CD4-positive, CD25-positive, alpha-beta regulatory T cell (primary cell): ENCODE results near the gene CYBB. TPM values are rescaled to one million over a fixed set of nuclear protein-coding genes. Genes with fewer than 3 reads are reported as not detected.

Source experiments
- ATAC-seq, 2 donors: fragments of 150-1000 bp; cut with Tn5 transposase; one replicate each; pipeline ENCODE4 v1.10.0; 2021; ENCODE audit warnings: low read depth in 2 of 2, moderate number of reproducible peaks in 2 of 2, moderate library complexity in 1 of 2
- DNase-seq, 3 donors: peaks; one replicate each; pipeline versions ENCODE4 v3.0.0 to v3.0.0-alpha.2; 2012 to 2022; ENCODE audit warnings: mixed read lengths in 1 of 3
- H3K27ac ChIP-seq: one replicate; pipeline ENCODE4 v1.7.0; 2013; ENCODE audit warnings: mild to moderate bottlenecking, low read length; ENCODE audit not compliant: insufficient read depth, poor library complexity, severe bottlenecking
- H3K27me3 ChIP-seq: one replicate; pipeline ENCODE4 v1.7.0; 2013; ENCODE audit warnings: low read length; ENCODE audit not compliant: control insufficient read depth, insufficient read depth
- H3K36me3 ChIP-seq: one replicate; pipeline ENCODE4 v1.7.0; 2013; ENCODE audit warnings: mild to moderate bottlenecking, low read length, moderate library complexity; ENCODE audit not compliant: control insufficient read depth, insufficient read depth
- H3K4me1 ChIP-seq: 2 replicates; pipeline ENCODE4 v1.7.0; 2013; ENCODE audit warnings: mild to moderate bottlenecking, low read length; ENCODE audit not compliant: insufficient read depth, control insufficient read depth, poor library complexity, severe bottlenecking
- H3K4me3 ChIP-seq: one replicate; pipeline ENCODE4 v1.7.0; 2013; ENCODE audit warnings: low read depth, mild to moderate bottlenecking, low read length, moderate library complexity
- H3K9me3 ChIP-seq, 2 experiments: 1 replicate in 1 of 2; 2 replicates in 1 of 2; pipeline ENCODE4 v1.7.0; 2013; ENCODE audit warnings: low read length in 2 of 2, mild to moderate bottlenecking in 1 of 2, moderate library complexity in 1 of 2; ENCODE audit not compliant: control insufficient read depth in 2 of 2
- H3K27ac Mint-ChIP-seq, 3 donors: one replicate each; pipeline ENCODE4 v1.8.0; 2020 to 2022; ENCODE audit warnings: mild to moderate bottlenecking in 3 of 3, mixed read lengths in 3 of 3, moderate library complexity in 2 of 3
- H3K27me3 Mint-ChIP-seq: one replicate; pipeline ENCODE4 v1.8.0; 2022; ENCODE audit warnings: mild to moderate bottlenecking, mixed read lengths
- H3K36me3 Mint-ChIP-seq: one replicate; pipeline ENCODE4 v1.8.0; 2020; ENCODE audit warnings: mixed read lengths
- H3K4me1 Mint-ChIP-seq, 4 donors: one replicate each; pipeline ENCODE4 v1.8.0; 2020 to 2022; ENCODE audit warnings: mixed read lengths in 4 of 4, mild to moderate bottlenecking in 1 of 4
- H3K4me3 Mint-ChIP-seq, 4 donors: one replicate each; pipeline ENCODE4 v1.8.0; 2020 to 2022; ENCODE audit warnings: mild to moderate bottlenecking in 4 of 4, mixed read lengths in 4 of 4, moderate library complexity in 3 of 4
- H3K9me3 Mint-ChIP-seq, 7 donors: one replicate each; pipeline ENCODE4 v1.8.0; 2020 to 2022; ENCODE audit warnings: mixed read lengths in 7 of 7, mild to moderate bottlenecking in 3 of 7, moderate library complexity in 2 of 7
- polyA plus RNA-seq, 4 donors: library from polyadenylated mRNA; unstranded; fragments of 300-500 nt; fragmentation: Illumina TruSeq; gene quantifications; one replicate each; pipeline ENCODE4 v1.2.3, GENCODE V29; 2021
- total RNA-seq: library from RNA; stranded (reverse); gene quantifications from one replicate; pipeline ENCODE4 v1.2.3, GENCODE V29; 2022

Gene CYBB
- total RNA-seq (0.25 TPM), polyA plus RNA-seq (1 to 10 TPM in 1 of 4 donors, under 1 TPM in 2, not detected in 1; 0.19 to 1.2 (median 0.60) TPM)

DNA sequence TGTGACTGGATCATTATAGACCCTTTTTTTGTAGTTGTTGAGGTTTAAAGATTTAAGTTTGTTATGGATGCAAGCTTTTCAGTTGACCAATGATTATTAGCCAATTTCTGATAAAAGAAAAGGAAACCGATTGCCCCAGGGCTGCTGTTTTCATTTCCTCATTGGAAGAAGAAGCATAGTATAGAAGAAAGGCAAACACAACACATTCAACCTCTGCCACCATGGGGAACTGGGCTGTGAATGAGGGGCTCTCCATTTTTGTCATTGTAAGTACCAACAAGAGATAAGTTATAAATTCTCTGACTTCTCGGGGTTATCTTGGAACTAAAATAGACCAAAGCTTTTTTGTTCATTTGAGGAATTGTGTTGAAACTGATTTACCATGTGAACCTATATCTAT is at the start of gene CYBB:
CYBB (plus strand) TSS at position 203 of the 400 bp plus-strand sequence; CDS start at position 222, 19 bp downstream.
- H3K27me3 Mint-ChIP-seq: no peaks in the 10 kb centered on the region
- Histone ChIP-seq H3K4me3 (no peak within 1 kb of the TSS), H3K36me3 (no peaks in the 10 kb centered on the region), H3K27me3 (no peaks in the 10 kb centered on the region), H3K27ac (no peak within 1 kb of the TSS), H3K4me1 (no peaks in the 10 kb centered on the region), H3K9me3 (no peaks in the 10 kb centered on the region)
- H3K27ac Mint-ChIP-seq: no peak within 1 kb of the TSS
- H3K9me3 Mint-ChIP-seq: no peaks in the 10 kb centered on the region
- H3K4me1 Mint-ChIP-seq: peaks cover 0 to 25% (median 15%) of the 10 kb centered on the region in 4 donors
- ATAC-seq (no peak), DNase-seq (no peak)
- no peaks in the 10 kb centered on the region for H3K36me3 Mint-ChIP-seq
- no peak within 1 kb of the TSS for H3K4me3 Mint-ChIP-seq

DNA sequence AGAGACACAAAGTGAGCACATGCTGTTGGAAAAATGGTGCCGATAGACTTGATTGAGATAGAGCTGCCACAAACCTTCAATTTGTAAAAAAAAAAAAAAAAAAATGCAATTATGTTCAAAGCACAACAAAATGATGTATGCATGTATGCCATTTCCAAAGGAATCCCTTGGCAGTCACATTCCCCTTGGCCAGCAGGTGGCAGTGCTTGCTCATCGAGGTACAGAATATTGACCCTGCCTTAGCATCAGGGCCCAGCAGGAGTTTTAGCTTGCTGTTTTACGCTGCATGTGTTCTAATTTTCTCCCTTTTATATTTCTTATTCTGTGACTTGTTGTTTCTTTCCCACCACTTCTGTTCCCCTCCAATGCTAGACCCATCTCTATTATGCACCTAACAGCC is 34.5 kb upstream of the CYBB start:
- Mint-ChIP-seq H3K4me3 (no peak overlapping the region), H3K9me3 (no peaks in the 10 kb centered on the region), H3K4me1 (peaks cover 0 to 12% (median 6%) of the 10 kb centered on the region in 4 donors), H3K36me3 (no peaks in the 10 kb centered on the region), H3K27me3 (peaks cover 3% of the 10 kb centered on the region), H3K27ac (no peak overlapping the region)
- Histone ChIP-seq H3K36me3 (no peaks in the 10 kb centered on the region), H3K9me3 (no peaks in the 10 kb centered on the region), H3K4me3 (no peak overlapping the region), H3K27ac (no peak overlapping the region), H3K4me1 (no peaks in the 10 kb centered on the region), H3K27me3 (no peaks in the 10 kb centered on the region)
- ATAC-seq (peak; percentile 75 to 85), DNase-seq (peak; percentile 59 to 80 (median 70))

DNA sequence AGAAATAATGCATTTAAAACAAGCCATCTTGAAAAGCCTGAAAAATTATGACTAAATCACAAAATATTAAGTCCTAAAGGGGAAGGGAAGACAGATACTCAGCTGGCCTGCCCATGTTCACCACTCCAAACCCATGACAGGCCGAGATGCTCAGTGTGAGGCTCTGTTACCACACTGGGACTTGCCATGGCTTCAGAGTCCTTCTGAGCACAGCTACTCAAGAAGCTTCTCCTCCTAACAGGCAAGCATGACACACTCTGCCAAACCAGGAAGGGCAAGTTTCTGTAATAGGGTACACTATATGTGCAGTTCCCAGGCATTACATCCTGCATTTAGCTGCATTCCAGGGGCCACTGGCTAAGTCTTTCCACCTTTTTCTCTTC is 34.0 kb upstream of the CYBB start:
- H3K27ac ChIP-seq: no peak overlapping the region
- Mint-ChIP-seq H3K9me3 (no peaks in the 10 kb centered on the region), H3K4me1 (peaks cover 0 to 12% (median 6%) of the 10 kb centered on the region in 4 donors), H3K27ac (no peak overlapping the region), H3K27me3 (no peaks in the 10 kb centered on the region), H3K4me3 (no peak overlapping the region), H3K36me3 (no peaks in the 10 kb centered on the region)
- DNase-seq: no peak
- no peaks in the 10 kb centered on the region for H3K36me3 ChIP-seq
- no peak overlapping the region for H3K4me3 ChIP-seq
- H3K9me3 ChIP-seq: no peaks in the 10 kb centered on the region
- no peak for ATAC-seq
- H3K27me3 ChIP-seq: no peaks in the 10 kb centered on the region
- no peaks in the 10 kb centered on the region for H3K4me1 ChIP-seq

DNA sequence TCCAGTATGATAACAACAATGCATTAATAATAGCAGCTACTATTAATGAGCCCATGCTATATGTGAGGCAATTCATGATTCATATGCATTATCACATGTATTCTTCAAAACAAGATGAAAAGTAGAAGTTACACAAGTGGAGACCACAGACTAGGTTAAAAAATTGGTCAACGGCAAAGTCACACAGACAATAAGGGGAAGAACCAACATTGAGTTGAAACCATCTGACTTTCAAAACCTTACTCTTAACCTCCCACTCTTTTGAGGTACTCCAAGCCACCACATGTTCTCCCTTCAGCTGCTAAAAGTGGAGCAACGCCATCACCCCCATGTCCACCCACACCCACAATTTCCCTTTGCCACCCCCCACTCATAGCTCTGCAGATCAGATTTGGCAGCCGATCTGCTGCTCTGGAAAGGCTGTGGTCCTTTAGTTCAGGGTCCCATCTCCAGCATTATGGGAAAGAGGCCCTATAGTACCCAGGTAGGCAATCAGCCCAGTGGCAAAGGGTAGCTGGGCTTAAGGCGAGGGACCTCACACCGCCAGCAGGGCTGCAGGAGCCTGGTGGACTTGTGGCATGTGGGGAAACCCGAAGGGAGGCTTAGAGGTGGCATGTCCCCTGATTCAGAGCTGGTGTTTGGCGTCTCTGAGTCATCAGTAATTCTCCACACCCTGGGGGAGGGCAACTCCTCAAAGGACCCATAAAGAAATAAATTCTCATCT is 33.5 kb upstream of the CYBB start:
- peak in 1 of 3 donors; percentile 20 for DNase-seq

DNA sequence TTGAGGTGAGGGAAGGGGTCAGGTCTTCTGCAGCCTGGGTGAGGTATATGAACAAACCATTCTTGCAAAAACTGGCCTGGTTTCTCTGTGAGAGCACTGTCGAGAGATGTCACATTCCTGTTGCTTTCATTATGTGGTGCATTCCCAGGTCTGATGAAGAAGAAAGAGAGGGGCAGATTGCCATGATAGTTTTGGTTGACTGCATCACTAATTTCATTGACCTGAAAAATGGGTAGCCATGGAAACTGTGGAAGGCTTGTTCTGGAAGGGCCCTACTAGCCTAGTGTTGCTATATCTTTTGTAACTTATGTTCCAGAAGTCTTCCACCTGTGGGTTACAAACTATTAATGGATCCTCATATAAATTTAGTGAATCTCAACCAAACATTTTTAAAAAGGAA is 32.9 kb upstream of the CYBB start:
- DNase-seq (no peak), ATAC-seq (no peak)
- Mint-ChIP-seq H3K36me3 (no peaks in the 10 kb centered on the region), H3K4me3 (no peak overlapping the region), H3K4me1 (peaks cover 0 to 18% (median 6%) of the 10 kb centered on the region in 4 donors), H3K27ac (no peak overlapping the region), H3K9me3 (peaks cover 0 to 2% (median 0%) of the 10 kb centered on the region in 7 donors), H3K27me3 (no peaks in the 10 kb centered on the region)
- no peaks in the 10 kb centered on the region for H3K36me3 ChIP-seq
- no peak overlapping the region for H3K4me3 ChIP-seq
- no peaks in the 10 kb centered on the region for H3K4me1 ChIP-seq
- no peaks in the 10 kb centered on the region for H3K9me3 ChIP-seq
- no peak overlapping the region for H3K27ac ChIP-seq
- no peaks in the 10 kb centered on the region for H3K27me3 ChIP-seq

More for the DNA sequence above, 33.5 kb upstream of the CYBB start:
- H3K4me3 ChIP-seq: no peak overlapping the region
- H3K36me3 ChIP-seq: no peaks in the 10 kb centered on the region
- ATAC-seq: peak; percentile 25 to 28
- H3K9me3 ChIP-seq: no peaks in the 10 kb centered on the region
- Mint-ChIP-seq H3K36me3 (no peaks in the 10 kb centered on the region), H3K9me3 (peaks cover 0 to under 1% (median 0%) of the 10 kb centered on the region in 7 donors), H3K4me3 (no peak overlapping the region), H3K4me1 (peaks cover 0 to 14% (median 6%) of the 10 kb centered on the region in 4 donors), H3K27ac (no peak overlapping the region), H3K27me3 (no peaks in the 10 kb centered on the region)
- no peaks in the 10 kb centered on the region for H3K4me1 ChIP-seq
- no peaks in the 10 kb centered on the region for H3K27me3 ChIP-seq
- no peak overlapping the region for H3K27ac ChIP-seq

DNA sequence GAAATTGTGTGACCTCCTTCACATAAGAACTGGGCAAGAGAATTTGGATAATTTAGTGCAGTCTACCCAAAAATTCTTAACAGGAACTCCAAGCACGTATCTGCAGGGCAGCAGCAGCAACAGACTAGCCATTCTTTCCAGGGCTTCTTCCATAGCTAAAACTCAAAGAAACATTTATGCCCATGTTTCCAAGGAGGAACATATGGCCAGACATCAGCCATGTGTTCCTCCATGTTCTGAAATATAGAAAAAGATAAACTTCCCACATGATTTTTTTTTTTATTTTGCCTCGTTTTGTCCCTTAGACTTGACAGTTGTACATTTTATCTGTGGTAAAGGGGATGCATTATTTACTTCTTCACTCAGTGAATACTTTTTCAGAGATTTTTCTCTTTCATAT is 27.6 kb upstream of the CYBB start:
- no peaks in the 10 kb centered on the region for H3K36me3 ChIP-seq
- H3K4me3 ChIP-seq: no peak overlapping the region
- no peak overlapping the region for H3K27ac Mint-ChIP-seq
- no peak overlapping the region for H3K4me3 Mint-ChIP-seq
- H3K9me3 Mint-ChIP-seq: peaks cover 0 to 2% (median 0%) of the 10 kb centered on the region in 7 donors
- DNase-seq: no peak
- peaks cover 6 to 11% (median 9%) of the 10 kb centered on the region in 4 donors for H3K4me1 Mint-ChIP-seq
- no peak overlapping the region for H3K27ac ChIP-seq
- no peaks in the 10 kb centered on the region for H3K9me3 ChIP-seq
- no peaks in the 10 kb centered on the region for H3K27me3 ChIP-seq
- H3K36me3 Mint-ChIP-seq: no peaks in the 10 kb centered on the region
- H3K4me1 ChIP-seq: peaks cover 29% of the 10 kb centered on the region
- ATAC-seq: no peak
- H3K27me3 Mint-ChIP-seq: no peaks in the 10 kb centered on the region

DNA sequence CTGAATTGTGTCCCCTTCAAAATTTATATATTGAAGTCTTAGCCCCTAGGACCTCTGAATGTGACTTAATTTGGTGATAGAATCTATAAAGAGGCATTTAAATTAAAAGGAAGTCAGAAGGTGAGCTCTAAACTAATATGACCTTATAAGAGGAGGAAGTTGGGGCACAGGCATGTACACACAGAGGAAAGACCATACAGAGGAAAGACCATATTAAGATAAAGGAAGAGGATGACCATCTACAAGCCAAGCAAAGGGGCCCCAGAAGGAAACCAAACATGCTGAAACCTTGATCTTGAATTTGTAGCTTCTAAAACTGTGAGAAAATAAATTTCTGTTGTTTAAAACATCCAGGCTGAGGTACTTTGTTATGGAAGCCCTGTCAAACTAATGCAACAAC is 26.9 kb upstream of the CYBB start:
- H3K27me3 ChIP-seq: no peaks in the 10 kb centered on the region
- Mint-ChIP-seq H3K9me3 (peaks cover 0 to 2% (median 0%) of the 10 kb centered on the region in 7 donors), H3K36me3 (no peaks in the 10 kb centered on the region), H3K27me3 (no peaks in the 10 kb centered on the region), H3K4me1 (peaks cover 7 to 18% (median 13%) of the 10 kb centered on the region in 4 donors), H3K27ac (no peak overlapping the region), H3K4me3 (peak overlapping the region in 2 of 4 donors; percentile 43 to 51)
- DNase-seq (no peak), ATAC-seq (no peak)
- H3K36me3 ChIP-seq: no peaks in the 10 kb centered on the region
- H3K4me1 ChIP-seq: peaks cover 29% of the 10 kb centered on the region
- no peak overlapping the region for H3K27ac ChIP-seq
- peak overlapping the region; percentile 8 for H3K4me3 ChIP-seq
- H3K9me3 ChIP-seq: no peaks in the 10 kb centered on the region

DNA sequence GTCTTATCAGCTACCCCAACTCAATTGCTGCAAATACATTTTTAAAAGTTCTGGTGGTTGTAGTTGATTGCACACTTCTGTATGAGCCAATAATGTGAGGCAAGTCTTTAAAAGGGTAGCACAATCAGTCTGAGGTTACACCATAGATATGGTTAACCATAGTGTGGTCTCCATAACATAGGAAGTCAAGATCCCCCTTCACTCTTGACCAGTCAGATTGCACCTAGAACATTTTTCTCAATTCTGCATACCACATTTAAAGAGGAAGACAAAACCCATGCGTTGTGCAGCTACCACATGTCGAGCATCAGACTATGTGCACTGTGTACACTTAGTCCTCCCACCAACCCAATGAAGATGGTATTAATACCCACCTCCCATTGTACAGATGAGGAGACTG is 26.5 kb upstream of the CYBB start:
- H3K4me3 Mint-ChIP-seq: peak overlapping the region in 1 of 4 donors; percentile 43
- H3K9me3 ChIP-seq: no peaks in the 10 kb centered on the region
- no peak for DNase-seq
- no peaks in the 10 kb centered on the region for H3K36me3 Mint-ChIP-seq
- peaks cover 0 to 2% (median 0%) of the 10 kb centered on the region in 7 donors for H3K9me3 Mint-ChIP-seq
- H3K27me3 ChIP-seq: no peaks in the 10 kb centered on the region
- no peak overlapping the region for H3K27ac ChIP-seq
- peaks cover 29% of the 10 kb centered on the region for H3K4me1 ChIP-seq
- H3K4me3 ChIP-seq: peak overlapping the region; percentile 28
- H3K27me3 Mint-ChIP-seq: no peaks in the 10 kb centered on the region
- H3K27ac Mint-ChIP-seq: no peak overlapping the region
- H3K4me1 Mint-ChIP-seq: peaks cover 7 to 18% (median 14%) of the 10 kb centered on the region in 4 donors
- ATAC-seq: no peak
- no peaks in the 10 kb centered on the region for H3K36me3 ChIP-seq
